Small intestine (tissue), 7 donors: ENCODE results near the gene ETV7. TPM values are rescaled to one million over a fixed set of nuclear protein-coding genes. Genes with fewer than 3 reads are reported as not detected.
"Not testable (repeated sequence)": the region's sequence is repeated elsewhere in the genome, so short reads cannot be mapped to it uniquely, and the experiment has no call there.

Experiments
- DNase-seq, 2 donors: peaks; one replicate each; pipeline versions ENCODE4 v3.0.0 to v3.0.0-alpha.2; 2013
- FAIRE-seq: peaks from 2 replicates; lab custom pipeline; 2012; peaks lifted over from hg19 to GRCh38; lab: Jason Lieb, UNC
- H3K27ac ChIP-seq, 3 donors: one replicate each; pipeline ENCODE4 v1.5.1; 2013; ENCODE audit warnings: low read length in 2 of 3, mild to moderate bottlenecking in 2 of 3, control low read depth in 1 of 3, inconsistent platforms in 1 of 3, low read depth in 1 of 3, moderate library complexity in 1 of 3
- H3K27me3 ChIP-seq, 3 donors: one replicate each; pipeline ENCODE4 v1.6.1; 2013; ENCODE audit warnings: low read length in 3 of 3, inconsistent platforms in 1 of 3; ENCODE audit not compliant: control insufficient read depth in 3 of 3, insufficient read depth in 3 of 3
- H3K36me3 ChIP-seq, 3 donors: one replicate each; pipeline ENCODE4 v1.6.1; 2013; ENCODE audit warnings: low read length in 3 of 3, inconsistent platforms in 1 of 3, low read depth in 1 of 3, mild to moderate bottlenecking in 1 of 3, moderate library complexity in 1 of 3; ENCODE audit not compliant: control insufficient read depth in 3 of 3, insufficient read depth in 2 of 3
- H3K4me1 ChIP-seq, 3 donors: one replicate each; pipeline ENCODE4 v1.6.1; 2013; ENCODE audit warnings: low read length in 2 of 3, inconsistent platforms in 1 of 3, low read depth in 1 of 3, mild to moderate bottlenecking in 1 of 3, moderate library complexity in 1 of 3; ENCODE audit not compliant: control insufficient read depth in 3 of 3, insufficient read depth in 2 of 3
- H3K4me3 ChIP-seq, 3 donors: one replicate each; pipeline ENCODE4 v1.5.1; 2013; ENCODE audit warnings: low read length in 3 of 3, control low read depth in 1 of 3, inconsistent platforms in 1 of 3, low read depth in 1 of 3, mild to moderate bottlenecking in 1 of 3, moderate library complexity in 1 of 3
- H3K9me3 ChIP-seq, 2 donors: one replicate each; pipeline ENCODE4 v1.6.1; 2013; ENCODE audit warnings: low read depth in 1 of 2, low read length in 1 of 2; ENCODE audit not compliant: control insufficient read depth in 2 of 2, insufficient read depth in 1 of 2
- WGBS, 3 donors: extraction: QIAGEN DNeasy Blood & Tissue Kit; methylation state at CpG; one replicate each; pipeline ENCODE4 v1.1.7; 2013; 5-methylcytosine and 5-hydroxymethylcytosine counted together
- polyA plus RNA-seq, 4 donors: library from polyadenylated mRNA; stranded (reverse) in 3 of 4; unstranded in 1 of 4; fragments of 200-250 nt in 3 of 4; fragments of 120-200 nt in 1 of 4; gene quantifications; one replicate each; pipeline versions ENCODE4 v1.2.1 to v1.2.3, GENCODE V29; 2013
- donor health status: healthy with polysubstance abuse.
- donor health status: control.
- donor health status: control.
- donor health status: Bipolar disorder and iron deficiency.
- donor health status: healthy.

ETV7 gene
- polyA plus RNA-seq, 4 donors = 7.4 to 26.2 (median 16.0) TPM

GRCh38 chr6:36367743-36368142 is 19.7 kb downstream of the ETV7 start:
- Histone ChIP-seq H3K9me3 (no peaks in the 10 kb centered on the region), H3K36me3 (peaks cover 0 to 57% (median 7%) of the 10 kb centered on the region in 3 donors), H3K27ac (no peak overlapping the region), H3K4me1 (peaks cover 0 to 21% (median 0%) of the 10 kb centered on the region in 3 donors), H3K4me3 (no peak overlapping the region), H3K27me3 (no peaks in the 10 kb centered on the region)
- DNase-seq = no peak
- 69 to 87% (median 74%) methylated on average over 3 of the region's 3 CpGs for WGBS, 3 donors
- no peak for FAIRE-seq

GRCh38 chr6:36364669-36365479 is 22.6 kb downstream of the ETV7 start:
- Histone ChIP-seq H3K27me3 (no peaks in the 10 kb centered on the region), H3K9me3 (no peaks in the 10 kb centered on the region), H3K27ac (peak overlapping the region; percentile 48 to 85 (median 83)), H3K4me1 (peaks cover 0 to 25% (median 2%) of the 10 kb centered on the region in 3 donors), H3K4me3 (no peak overlapping the region), H3K36me3 (peaks cover 0 to 42% (median 4%) of the 10 kb centered on the region in 3 donors)
- DNase-seq (peak; percentile 83 to 86), FAIRE-seq (no peak)
- WGBS, 3 donors = 23 to 62% (median 29%) methylated on average over 14 to 19 of the region's 19 CpGs

GRCh38 chr6:36364061-36364635 is 23.3 kb downstream of the ETV7 start:
- H3K27me3 ChIP-seq, H3K9me3 ChIP-seq, H3K4me3 ChIP-seq, FAIRE-seq, DNase-seq: not testable (repeated sequence)
- peaks cover 0 to 25% (median 2%) of the 10 kb centered on the region in 3 donors for H3K4me1 ChIP-seq
- peaks cover 0 to 36% (median 2%) of the 10 kb centered on the region in 3 donors for H3K36me3 ChIP-seq
- 94 to 96% (median 95%) methylated on average over 13 to 34 of the region's 34 CpGs for WGBS, 3 donors
- peak overlapping the region in 2 of 3 donors; percentile 83 to 85 for H3K27ac ChIP-seq

- WGBS, 3 donors = 84 to 91% (median 88%) methylated on average over 12 to 13 of the region's 13 CpGs
Observed at GRCh38 chr6:36363371-36363752, 24.1 kb downstream of the ETV7 start.

GRCh38 chr6:36362551-36363370 is 24.7 kb downstream of the ETV7 start:
- Histone ChIP-seq H3K4me1 (peaks cover 2 to 38% (median 5%) of the 10 kb centered on the region in 3 donors), H3K27ac (no peak overlapping the region), H3K36me3 (peaks cover 0 to 24% (median 2%) of the 10 kb centered on the region in 3 donors), H3K4me3 (no peak overlapping the region), H3K27me3 (no peaks in the 10 kb centered on the region), H3K9me3 (no peaks in the 10 kb centered on the region)
- 90 to 94% (median 94%) methylated on average over 25 of the region's 25 CpGs for WGBS, 3 donors
- FAIRE-seq = no peak
- DNase-seq = no peak

More at GRCh38 chr6:36363371-36363752, 24.1 kb downstream of the ETV7 start:
- H3K27me3 ChIP-seq, DNase-seq, H3K27ac ChIP-seq, H3K4me3 ChIP-seq, H3K9me3 ChIP-seq, FAIRE-seq: not testable (repeated sequence)
- H3K4me1 ChIP-seq = peaks cover 2 to 32% (median 4%) of the 10 kb centered on the region in 3 donors
- peaks cover 0 to 28% (median 2%) of the 10 kb centered on the region in 3 donors for H3K36me3 ChIP-seq

- DNase-seq = no peak
- 84 to 89% (median 88%) methylated on average over 11 of the region's 11 CpGs for WGBS, 3 donors
Observed at GRCh38 chr6:36361071-36361470, 26.4 kb downstream of the ETV7 start.

GRCh38 chr6:36360241-36361054 is 27.0 kb downstream of the ETV7 start:
- FAIRE-seq = no peak
- Histone ChIP-seq H3K27me3 (no peaks in the 10 kb centered on the region), H3K4me1 (peaks cover 2 to 28% (median 5%) of the 10 kb centered on the region in 3 donors), H3K27ac (peak overlapping the region in 1 of 3 donors; percentile 54), H3K36me3 (peaks cover 0 to 10% (median 2%) of the 10 kb centered on the region in 3 donors), H3K9me3 (no peaks in the 10 kb centered on the region), H3K4me3 (no peak overlapping the region)
- DNase-seq = peak; percentile 87 to 89
- WGBS, 3 donors = 21 to 23% (median 22%) methylated on average over 10 of the region's 10 CpGs

More at GRCh38 chr6:36361071-36361470, 26.4 kb downstream of the ETV7 start:
- no peaks in the 10 kb centered on the region for H3K9me3 ChIP-seq
- peaks cover 0 to 15% (median 2%) of the 10 kb centered on the region in 3 donors for H3K36me3 ChIP-seq
- FAIRE-seq = no peak
- H3K4me3 ChIP-seq = no peak overlapping the region
- H3K4me1 ChIP-seq = peaks cover 2 to 34% (median 5%) of the 10 kb centered on the region in 3 donors
- no peak overlapping the region for H3K27ac ChIP-seq
- no peaks in the 10 kb centered on the region for H3K27me3 ChIP-seq
